ENCODE data around the gene ADAM22.
"Not testable (repeated sequence)": the region's sequence is repeated elsewhere in the genome, so short reads cannot be mapped to it uniquely, and the experiment has no call there.

ADAM22 gene, protein sequence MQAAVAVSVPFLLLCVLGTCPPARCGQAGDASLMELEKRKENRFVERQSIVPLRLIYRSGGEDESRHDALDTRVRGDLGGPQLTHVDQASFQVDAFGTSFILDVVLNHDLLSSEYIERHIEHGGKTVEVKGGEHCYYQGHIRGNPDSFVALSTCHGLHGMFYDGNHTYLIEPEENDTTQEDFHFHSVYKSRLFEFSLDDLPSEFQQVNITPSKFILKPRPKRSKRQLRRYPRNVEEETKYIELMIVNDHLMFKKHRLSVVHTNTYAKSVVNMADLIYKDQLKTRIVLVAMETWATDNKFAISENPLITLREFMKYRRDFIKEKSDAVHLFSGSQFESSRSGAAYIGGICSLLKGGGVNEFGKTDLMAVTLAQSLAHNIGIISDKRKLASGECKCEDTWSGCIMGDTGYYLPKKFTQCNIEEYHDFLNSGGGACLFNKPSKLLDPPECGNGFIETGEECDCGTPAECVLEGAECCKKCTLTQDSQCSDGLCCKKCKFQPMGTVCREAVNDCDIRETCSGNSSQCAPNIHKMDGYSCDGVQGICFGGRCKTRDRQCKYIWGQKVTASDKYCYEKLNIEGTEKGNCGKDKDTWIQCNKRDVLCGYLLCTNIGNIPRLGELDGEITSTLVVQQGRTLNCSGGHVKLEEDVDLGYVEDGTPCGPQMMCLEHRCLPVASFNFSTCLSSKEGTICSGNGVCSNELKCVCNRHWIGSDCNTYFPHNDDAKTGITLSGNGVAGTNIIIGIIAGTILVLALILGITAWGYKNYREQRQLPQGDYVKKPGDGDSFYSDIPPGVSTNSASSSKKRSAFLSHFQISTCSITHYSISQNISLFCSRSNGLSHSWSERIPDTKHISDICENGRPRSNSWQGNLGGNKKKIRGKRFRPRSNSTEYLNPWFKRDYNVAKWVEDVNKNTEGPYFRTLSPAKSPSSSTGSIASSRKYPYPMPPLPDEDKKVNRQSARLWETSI

DNA sequence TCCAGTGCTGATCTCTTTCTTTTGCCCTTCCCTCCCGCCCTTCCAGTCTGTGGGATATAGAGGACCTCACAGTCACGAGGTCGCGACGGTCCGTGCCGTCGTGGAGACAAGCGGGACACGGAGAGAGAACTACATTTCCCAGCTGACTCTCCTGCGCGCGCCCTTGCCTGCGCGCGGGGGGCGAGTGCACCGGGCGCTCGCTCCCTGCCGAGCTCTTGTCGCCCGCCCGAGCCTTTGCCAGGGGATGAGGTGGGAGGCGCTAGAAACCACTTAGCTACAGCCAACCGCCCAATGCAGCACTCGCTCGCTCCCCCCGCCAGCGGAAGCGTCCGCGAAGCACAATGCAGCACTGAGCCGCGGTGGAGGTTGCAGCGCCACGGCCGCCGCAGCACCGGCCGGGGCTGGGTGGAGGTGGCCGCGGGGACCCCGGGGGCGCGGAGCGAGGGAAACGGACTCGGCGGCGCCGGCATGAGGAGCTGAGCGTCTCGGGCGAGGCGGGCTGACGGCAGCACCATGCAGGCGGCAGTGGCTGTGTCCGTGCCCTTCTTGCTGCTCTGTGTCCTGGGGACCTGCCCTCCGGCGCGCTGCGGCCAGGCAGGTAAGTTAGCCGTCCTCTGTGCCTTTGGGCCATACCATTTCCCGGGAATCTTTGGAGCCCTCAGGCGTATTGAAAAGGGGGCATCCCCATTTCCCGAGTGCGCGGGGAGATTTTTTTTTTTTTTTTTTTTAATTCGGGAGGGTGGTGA, at the start of gene ADAM22:
TSS of gene ADAM22 (plus strand) at position 299 of the 746 bp plus-strand sequence. CDS start at position 514, 215 bp downstream.
- peak within 1 kb of the TSS; percentile 60 to 82 (median 73); a peak in 21 of 22 replicates for H3K9ac ChIP-seq
- H3K4me3 ChIP-seq = peak within 1 kb of the TSS; percentile 71 to 88 (median 80)
- peak within 1 kb of the TSS; percentile 85 to 99 (median 96) for H3K4me2 ChIP-seq
- no peaks in the 10 kb centered on the region for H4K20me1 ChIP-seq
- H3K27me3 ChIP-seq = peaks cover 8 to 12% (median 10%) of the 10 kb centered on the region in 11 experiments; a peak in 20 of 22 replicates
- H3K4me1 ChIP-seq = peaks cover 6 to 12% (median 9%) of the 10 kb centered on the region in 10 experiments
- H3K36me3 ChIP-seq = peaks cover 0 to 18% (median 6%) of the 10 kb centered on the region in 11 experiments; a peak in 9 of 22 replicates
- no peaks in the 10 kb centered on the region for H3K9me3 ChIP-seq (replicated peaks in 1 of 11)
- H3K27ac ChIP-seq = peak within 1 kb of the TSS in 9 of 11 experiments; percentile 30 to 72 (median 61); a peak in 14 of 22 replicates
- no peak for TF ChIP-seq Cebpa-rat (IDR thresholded peaks at IDR 0.05)

DNA sequence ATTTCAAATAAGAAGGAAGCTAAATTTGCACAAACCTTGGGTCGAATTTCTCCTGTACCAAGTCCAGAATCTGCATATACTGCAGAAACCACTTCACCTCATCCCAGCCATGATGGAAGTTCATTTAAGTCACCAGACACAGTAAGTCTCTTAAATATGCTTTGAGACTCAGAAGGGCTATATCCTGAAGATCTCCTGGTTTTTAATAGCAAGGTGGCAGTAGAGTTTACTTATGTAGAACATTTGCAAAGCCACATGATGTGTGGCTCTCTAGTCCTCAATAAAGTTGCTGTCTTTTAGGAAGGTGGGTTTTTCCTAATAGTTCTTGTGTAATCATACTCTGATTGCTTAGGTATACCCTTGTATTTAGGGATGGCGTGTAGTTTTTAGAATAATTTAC, 49.0 kb upstream of the ADAM22 start:
- no peaks in the 10 kb centered on the region for H3K9me3 ChIP-seq (replicated peaks in 1 of 11)
- peaks cover 42 to 100% (median 86%) of the 10 kb centered on the region in 11 experiments for H3K36me3 ChIP-seq
- no peak overlapping the region for H3K4me3 ChIP-seq
- TF ChIP-seq Cebpa-rat (IDR thresholded peaks at IDR 0.05) = no peak
- H3K4me2 ChIP-seq = no peak overlapping the region
- H3K4me1 ChIP-seq = no peaks in the 10 kb centered on the region
- no peak overlapping the region for H3K9ac ChIP-seq
- no peaks in the 10 kb centered on the region for H3K27me3 ChIP-seq
- H3K27ac ChIP-seq = no peak overlapping the region
- H4K20me1 ChIP-seq = peaks cover 0 to 81% (median 43%) of the 10 kb centered on the region in 11 experiments; a peak in 17 of 22 replicates

DNA sequence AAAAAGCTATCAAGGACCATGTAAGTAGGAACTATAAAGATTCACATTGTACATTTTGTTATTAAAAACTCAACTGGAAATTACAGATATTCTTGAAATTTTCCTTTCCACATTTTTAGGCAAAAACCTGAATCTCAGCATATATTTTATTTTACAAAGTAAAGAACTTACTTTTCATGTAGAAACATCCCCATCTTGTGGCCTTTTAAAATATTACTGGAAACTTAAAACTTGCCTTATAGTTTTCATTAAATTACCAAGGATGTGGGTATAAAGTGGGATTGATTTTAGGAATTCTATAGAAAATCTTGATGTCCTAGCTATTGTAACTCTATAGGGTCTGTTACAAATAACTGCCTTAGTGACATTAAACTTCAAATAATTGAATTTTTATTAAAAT, 47.2 kb upstream of the ADAM22 start:
- no peak overlapping the region for H3K27ac ChIP-seq
- H3K27me3 ChIP-seq = no peaks in the 10 kb centered on the region
- no peak for TF ChIP-seq Cebpa-rat (IDR thresholded peaks at IDR 0.05)

DNA sequence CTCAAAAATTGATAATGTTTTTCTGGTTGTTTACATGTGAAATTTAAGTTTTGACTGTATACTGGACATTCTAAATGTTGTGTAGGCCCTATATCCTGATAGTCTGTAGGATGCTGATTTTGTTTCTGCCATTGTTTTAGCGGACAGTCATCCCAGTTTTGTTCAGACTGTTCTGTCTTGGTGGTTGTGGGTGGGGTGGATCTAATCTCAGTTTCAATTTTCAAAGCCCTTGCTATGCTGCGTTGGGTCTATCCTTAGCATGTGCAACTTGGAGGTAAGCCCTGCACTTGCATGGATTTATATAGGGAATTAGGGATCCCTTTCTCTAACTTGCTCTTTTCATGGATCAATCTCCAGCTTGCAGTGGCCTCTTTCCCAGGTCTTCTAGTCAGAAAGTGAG, 38.7 kb upstream of the ADAM22 start:
- Histone ChIP-seq H3K9ac (no peak overlapping the region), H3K27ac (no peak overlapping the region), H3K4me1 (peaks cover 0 to 9% (median 0%) of the 10 kb centered on the region in 10 experiments; a peak in 3 of 20 replicates), H3K4me3 (no peak overlapping the region), H4K20me1 (peaks cover 0 to 31% (median 12%) of the 10 kb centered on the region in 11 experiments; a peak in 10 of 22 replicates), H3K27me3 (no peaks in the 10 kb centered on the region), H3K9me3 (replicated peaks in 1 of 11) (no peaks in the 10 kb centered on the region), H3K36me3 (peaks cover 75 to 100% (median 92%) of the 10 kb centered on the region in 11 experiments), H3K4me2 (no peak overlapping the region)
- no peak for TF ChIP-seq Cebpa-rat (IDR thresholded peaks at IDR 0.05)

More for the DNA sequence above, 47.2 kb upstream of the ADAM22 start:
- H4K20me1 ChIP-seq = peaks cover 0 to 68% (median 38%) of the 10 kb centered on the region in 11 experiments; a peak in 17 of 22 replicates
- peaks cover 52 to 100% (median 85%) of the 10 kb centered on the region in 11 experiments for H3K36me3 ChIP-seq
- no peak overlapping the region for H3K4me3 ChIP-seq
- H3K4me2 ChIP-seq = no peak overlapping the region
- H3K9ac ChIP-seq = no peak overlapping the region
- no peaks in the 10 kb centered on the region for H3K4me1 ChIP-seq
- no peaks in the 10 kb centered on the region for H3K9me3 ChIP-seq (replicated peaks in 1 of 11)

DNA sequence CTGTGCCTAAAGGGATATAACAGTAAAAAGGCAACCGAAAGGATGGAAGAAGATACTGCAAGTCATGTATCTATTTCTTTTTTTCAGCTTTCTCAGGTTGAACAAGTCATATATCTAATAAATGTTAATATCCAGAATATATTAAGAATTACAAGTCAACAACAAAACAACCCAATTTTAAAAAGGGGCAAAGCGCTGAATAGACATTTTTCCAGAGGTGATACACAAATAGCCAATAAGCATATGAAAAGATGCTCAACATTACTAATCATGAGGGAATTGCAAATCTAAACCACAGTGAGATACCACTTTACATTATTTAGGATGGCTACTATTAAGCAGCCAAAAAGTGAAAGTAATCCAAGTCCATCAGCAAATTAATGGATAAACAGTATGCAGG, 34.8 kb upstream of the ADAM22 start:
- no peak overlapping the region for H3K9ac ChIP-seq
- H3K4me1 ChIP-seq = peaks cover 0 to 9% (median 0%) of the 10 kb centered on the region in 10 experiments; a peak in 3 of 20 replicates
- TF ChIP-seq Cebpa-rat (IDR thresholded peaks at IDR 0.05) = no peak
- H3K27me3 ChIP-seq = no peaks in the 10 kb centered on the region
- no peaks in the 10 kb centered on the region for H3K9me3 ChIP-seq (replicated peaks in 1 of 11)
- peaks cover 0 to 18% (median 3%) of the 10 kb centered on the region in 11 experiments; a peak in 5 of 22 replicates for H4K20me1 ChIP-seq
- H3K4me2 ChIP-seq = no peak overlapping the region
- H3K27ac ChIP-seq = no peak overlapping the region
- no peak overlapping the region for H3K4me3 ChIP-seq
- peaks cover 76 to 100% (median 95%) of the 10 kb centered on the region in 11 experiments for H3K36me3 ChIP-seq

DNA sequence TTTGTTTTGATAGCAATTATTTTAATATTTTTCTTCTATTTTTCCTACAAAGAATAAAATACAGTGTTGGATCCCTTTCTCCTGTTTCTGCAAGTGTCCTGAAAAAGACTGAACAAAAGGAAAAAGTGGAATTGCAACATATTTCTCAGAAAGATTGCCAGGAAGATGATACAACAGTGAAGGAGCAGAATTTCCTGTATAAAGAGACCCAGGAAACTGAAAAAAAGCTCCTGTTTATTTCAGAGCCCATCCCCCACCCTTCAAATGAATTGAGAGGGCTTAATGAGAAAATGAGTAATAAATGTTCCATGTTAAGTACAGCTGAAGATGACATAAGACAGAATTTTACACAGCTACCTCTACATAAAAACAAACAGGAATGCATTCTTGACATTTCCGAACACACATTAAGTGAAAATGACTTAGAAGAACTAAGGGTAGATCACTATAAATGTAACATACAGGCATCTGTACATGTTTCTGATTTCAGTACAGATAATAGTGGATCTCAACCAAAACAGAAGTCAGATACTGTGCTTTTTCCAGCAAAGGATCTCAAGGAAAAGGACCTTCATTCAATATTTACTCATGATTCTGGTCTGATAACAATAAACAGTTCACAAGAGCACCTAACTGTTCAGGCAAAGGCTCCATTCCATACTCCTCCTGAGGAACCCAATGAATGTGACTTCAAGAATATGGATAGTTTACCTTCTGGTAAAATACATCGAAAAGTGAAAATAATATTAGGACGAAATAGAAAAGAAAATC, 26.7 kb upstream of the ADAM22 start:
- Histone ChIP-seq H3K4me2 (peak overlapping the region in 6 of 11 experiments; percentile 21 to 46 (median 37); a peak in 9 of 22 replicates), H3K27ac (peak overlapping the region in 1 of 11 experiments; percentile 25; a peak in 3 of 22 replicates), H3K36me3 (peaks cover 22 to 77% (median 63%) of the 10 kb centered on the region in 11 experiments), H3K4me1 (peaks cover 0 to 23% (median 15%) of the 10 kb centered on the region in 10 experiments; a peak in 13 of 20 replicates)
- H3K27me3 ChIP-seq; H3K4me3 ChIP-seq; H3K9ac ChIP-seq; H4K20me1 ChIP-seq; H3K9me3 ChIP-seq (replicated peaks in 1 of 11): not testable (repeated sequence)

DNA sequence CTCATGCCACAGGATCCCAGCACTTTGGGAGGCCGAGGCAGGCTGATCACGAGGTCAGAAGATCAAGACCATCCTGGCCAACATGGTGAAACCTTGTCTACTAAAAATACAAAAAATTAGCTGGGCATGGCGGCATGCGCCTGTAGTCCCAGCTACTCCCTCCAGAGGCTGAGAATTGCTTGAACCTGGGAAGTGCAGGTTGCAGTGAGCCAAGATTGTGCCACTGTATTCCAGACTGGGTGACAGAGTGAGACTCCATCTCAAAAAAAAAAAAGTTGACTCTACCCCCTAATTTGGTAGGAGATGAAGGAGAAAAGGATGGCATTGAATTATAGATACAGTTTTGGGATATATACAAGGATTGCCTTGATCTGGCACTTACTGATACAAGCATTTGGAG, 25.2 kb upstream of the ADAM22 start:
- H3K9ac ChIP-seq; H3K4me2 ChIP-seq; H3K9me3 ChIP-seq (replicated peaks in 1 of 11); H3K4me3 ChIP-seq; H3K27me3 ChIP-seq; H3K27ac ChIP-seq; H4K20me1 ChIP-seq: not testable (repeated sequence)
- peaks cover 0 to 23% (median 15%) of the 10 kb centered on the region in 10 experiments; a peak in 13 of 20 replicates for H3K4me1 ChIP-seq
- peaks cover 14 to 62% (median 48%) of the 10 kb centered on the region in 11 experiments for H3K36me3 ChIP-seq

DNA sequence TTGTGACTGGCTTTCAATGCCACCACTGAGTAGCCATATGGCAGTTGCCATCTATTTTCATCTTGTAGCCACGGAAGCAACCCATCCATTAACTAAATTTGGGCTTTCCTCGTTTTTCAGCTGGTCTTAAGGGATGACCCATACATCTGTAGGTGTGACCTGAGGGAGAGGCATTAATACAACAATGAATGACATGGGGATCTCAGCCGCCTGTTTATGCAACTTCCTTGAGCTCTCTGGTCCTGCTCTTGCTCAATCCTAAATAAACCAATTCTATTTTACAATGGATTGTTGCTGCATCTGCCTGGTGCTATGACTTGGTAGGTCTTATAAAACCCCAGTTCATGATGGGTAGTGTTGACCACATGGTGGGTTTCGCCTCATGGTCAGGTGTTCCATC, 21.9 kb upstream of the ADAM22 start:
- H3K4me3 ChIP-seq = no peak overlapping the region
- H4K20me1 ChIP-seq = no peaks in the 10 kb centered on the region
- no peak overlapping the region for H3K27ac ChIP-seq
- H3K4me2 ChIP-seq = no peak overlapping the region
- no peak for TF ChIP-seq Cebpa-rat (IDR thresholded peaks at IDR 0.05)
- no peaks in the 10 kb centered on the region for H3K27me3 ChIP-seq
- no peaks in the 10 kb centered on the region for H3K9me3 ChIP-seq (replicated peaks in 1 of 11)
- peaks cover 7 to 29% (median 20%) of the 10 kb centered on the region in 11 experiments; a peak in 21 of 22 replicates for H3K36me3 ChIP-seq
- H3K4me1 ChIP-seq = peaks cover 0 to 6% (median 4%) of the 10 kb centered on the region in 10 experiments; a peak in 10 of 20 replicates
- no peak overlapping the region for H3K9ac ChIP-seq

Data from BLaER1 treated with 17β-estradiol and CSF1 and Interleukin-3, amounts not matched to agents 10 nM and 100 nM (cell line).